PFSK-1 (cell line): ENCODE data around the gene EMILIN3.

Source experiments
- POLR2AphosphoS5 ChIP-seq: IDR thresholded peaks from 2 replicates; pipeline ENCODE4 v1.6.1; 2012; ENCODE audit warnings: low read depth, mild to moderate bottlenecking, control low read depth, low read length, moderate library complexity
- REST ChIP-seq, 2 experiments: IDR thresholded peaks; 2 replicates each; pipeline versions ENCODE4 v1.6.1 to v1.8.0; 2011 to 2012; ENCODE audit warnings: low read depth in 2 of 2, low read length in 2 of 2, control low read depth in 1 of 2, inconsistent platforms in 1 of 2, mild to moderate bottlenecking in 1 of 2, moderate library complexity in 1 of 2; ENCODE audit not compliant: insufficient read depth in 1 of 2

- TF ChIP-seq POLR2AphosphoS5 (no peak), REST (IDR thresholded peaks at IDR 0.05; ENCODE audit: insufficient read depth in 1 of 2, low read depth in 2 of 2, low read length in 2 of 2) (no peak)
Measured at GRCh38 chr20:41334036-41334435, 32.6 kb downstream of the EMILIN3 start.
